ENCODE measurements around the gene NFATC3. TPM values are rescaled to one million over a fixed set of nuclear protein-coding genes. Genes with fewer than 3 reads are reported as not detected.
A peak's percentile ranks its signal among the peaks of the same experiment; 100 is the strongest.

The NFATC3 gene
- total RNA-seq, 2 donors from 2014 or later = 28.0 to 30.8 TPM

- intact Hi-C loops (cut with DNase I) = no loop called here
- DNase-seq (ENCODE audit: low spot score) = no peak
Measured at GRCh38 chr16:68247932-68248331, 162.8 kb downstream of the NFATC3 start.

- intact Hi-C loops (cut with DNase I) = no loop called here
- DNase-seq (ENCODE audit: low spot score) = no peak
Measured at GRCh38 chr16:68249371-68249770, 164.2 kb downstream of the NFATC3 start.

GRCh38 chr16:68250951-68251350 is 165.8 kb downstream of the NFATC3 start:
- intact Hi-C loops (cut with DNase I) = no loop called here
- no peak for DNase-seq (ENCODE audit: low spot score)

GRCh38 chr16:68251832-68252231 is 166.7 kb downstream of the NFATC3 start:
- no peak for DNase-seq (ENCODE audit: low spot score)
- intact Hi-C loops (cut with DNase I) = no loop called here

- intact Hi-C loops (cut with DNase I) = no loop called here
- DNase-seq (ENCODE audit: low spot score) = no peak
Measured at GRCh38 chr16:68252383-68252782, 167.2 kb downstream of the NFATC3 start.

- intact Hi-C loops (cut with DNase I) = no loop called here
- DNase-seq (ENCODE audit: low spot score) = no peak
Measured at GRCh38 chr16:68253721-68254120, 168.6 kb downstream of the NFATC3 start.

- intact Hi-C loops (cut with DNase I) = no loop called here
- DNase-seq (ENCODE audit: low spot score) = no peak
Measured at GRCh38 chr16:68255712-68256111, 170.5 kb downstream of the NFATC3 start.

- DNase-seq (ENCODE audit: low spot score) = no peak
- intact Hi-C loops (cut with DNase I) = no loop called here
Measured at GRCh38 chr16:68257251-68257905, 172.2 kb downstream of the NFATC3 start.

- intact Hi-C loops (cut with DNase I) = no loop called here
- DNase-seq (ENCODE audit: low spot score) = no peak
Measured at GRCh38 chr16:68257906-68258800, 173.0 kb downstream of the NFATC3 start.

GRCh38 chr16:68259007-68259825 is 174.0 kb downstream of the NFATC3 start:
- DNase-seq (ENCODE audit: low spot score) = no peak
- intact Hi-C loops (cut with DNase I) = no loop called here

- DNase-seq (ENCODE audit: low spot score) = no peak
- intact Hi-C loops (cut with DNase I) = loop anchor here in 1 of 2 donors (5.0 kb wide), 1 partner anchor 64 kb away; no protein-coding TSS in a partner anchor
Measured at GRCh38 chr16:68263559-68264127, 178.5 kb downstream of the NFATC3 start.

GRCh38 chr16:68264128-68265077 is 179.2 kb downstream of the NFATC3 start, which contains the start of gene SLC7A6:
TSS of gene SLC7A6 (plus strand) at chr16:68264526. CDS start at chr16:68274727, 10,201 bp downstream.
- DNase-seq (ENCODE audit: low spot score) = peak; percentile 93
- intact Hi-C loops (cut with DNase I) = loop anchor here in 1 of 2 donors (5.0 kb wide), 1 partner anchor 63 kb away; no protein-coding TSS in a partner anchor

GRCh38 chr16:68265078-68265920 is 180.1 kb downstream of the NFATC3 start:
- peak; percentile 87 for DNase-seq (ENCODE audit: low spot score)
- intact Hi-C loops (cut with DNase I) = no loop called here

GRCh38 chr16:68267612-68268405 is 182.6 kb downstream of the NFATC3 start:
- intact Hi-C loops (cut with DNase I) = no loop called here
- DNase-seq (ENCODE audit: low spot score) = no peak

- intact Hi-C loops (cut with DNase I) = no loop called here
- no peak for DNase-seq (ENCODE audit: low spot score)
Measured at GRCh38 chr16:68269793-68270192, 184.6 kb downstream of the NFATC3 start.

- intact Hi-C loops (cut with DNase I) = no loop called here
- no peak for DNase-seq (ENCODE audit: low spot score)
Measured at GRCh38 chr16:68270353-68270752, 185.2 kb downstream of the NFATC3 start.
